Hepatocyte (in vitro differentiated cells): Measurements from ENCODE around the gene KCTD11.

Experiments
- CTCF ChIP-seq: fragments of 200-600 bp; sonication (generic); IDR thresholded peaks from 2 replicates; pipeline ENCODE4 v1.5.1; 2016; ENCODE audit warnings: antibody characterized with exemption, mild to moderate bottlenecking; ENCODE audit not compliant: poor library complexity
- EZH2 ChIP-seq: fragments of 200-600 bp; sonication (generic); IDR thresholded peaks from 2 replicates; pipeline ENCODE4 v1.6.1; 2016; ENCODE audit warnings: antibody characterized with exemption, mild to moderate bottlenecking, borderline replicate concordance

- TF ChIP-seq CTCF (no peak), EZH2 (no peak)
Observed at GRCh38 chr17:7392696-7393612, 41.0 kb downstream of the KCTD11 start.
